Measurements from ENCODE around the gene LYPD3.

LYPD3 gene

DNA sequence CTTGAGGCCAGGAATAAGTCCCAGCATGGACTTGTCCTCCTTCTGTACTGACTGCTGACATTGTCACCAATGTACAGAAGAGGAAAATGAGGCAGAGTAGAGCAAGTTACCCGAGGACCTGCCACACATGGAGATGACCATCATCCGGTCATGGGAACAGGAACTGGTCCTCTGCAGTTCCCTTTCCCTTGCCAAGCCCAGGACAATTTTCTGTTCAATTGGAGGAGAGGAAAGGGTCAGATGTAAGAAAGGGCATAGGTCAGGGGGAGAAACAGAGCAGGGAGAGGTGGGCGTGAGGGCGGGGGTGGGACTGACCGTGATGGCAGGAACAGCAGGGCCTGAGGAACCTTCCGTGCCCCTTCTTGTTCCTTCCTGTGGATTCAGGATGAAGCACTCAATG is 20.5 kb upstream of the LYPD3 start:
- DNase-seq (ENCODE audit: low spot score), result no peak

DNA sequence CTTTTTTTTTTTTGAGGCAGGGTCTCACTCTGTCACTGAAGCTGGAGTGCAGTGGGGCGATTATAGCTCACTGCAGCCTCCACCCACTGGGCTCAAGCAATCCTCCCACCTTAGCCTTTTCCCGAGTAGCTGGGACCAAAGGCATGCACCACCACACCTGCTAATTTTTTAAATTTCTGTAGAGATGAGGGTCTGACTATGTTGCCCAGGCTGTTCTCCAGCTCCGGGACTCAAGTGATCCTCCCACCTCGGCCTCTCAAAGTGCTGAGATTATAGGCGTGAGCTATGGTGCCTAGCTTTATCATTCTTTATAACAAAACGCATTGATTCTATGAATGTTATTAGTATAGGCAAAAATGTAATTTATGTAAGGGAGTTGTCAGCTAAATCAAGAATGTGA is 17.9 kb upstream of the LYPD3 start:
- no peak for DNase-seq (ENCODE audit: low spot score)

DNA sequence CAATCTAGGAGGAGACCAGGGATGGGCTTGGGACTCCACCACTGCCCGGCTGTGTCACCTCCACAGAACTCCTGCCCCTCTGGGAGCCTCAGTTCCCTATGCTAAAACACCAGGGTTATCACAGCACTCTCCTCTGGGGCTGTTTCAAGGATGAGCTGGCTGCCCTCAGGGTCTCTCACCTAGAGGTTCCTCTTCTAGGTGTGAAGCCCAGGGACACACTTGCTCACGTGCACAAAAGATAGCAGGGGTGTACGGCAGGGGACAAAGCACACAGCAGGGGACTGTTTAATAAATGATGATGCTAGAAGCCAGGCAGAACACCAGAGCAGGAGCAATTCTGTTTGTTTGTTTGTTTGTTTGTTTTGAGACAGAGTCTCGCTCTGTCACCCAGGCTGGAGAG is 16.8 kb upstream of the LYPD3 start:
- no peak for DNase-seq (ENCODE audit: low spot score)

DNA sequence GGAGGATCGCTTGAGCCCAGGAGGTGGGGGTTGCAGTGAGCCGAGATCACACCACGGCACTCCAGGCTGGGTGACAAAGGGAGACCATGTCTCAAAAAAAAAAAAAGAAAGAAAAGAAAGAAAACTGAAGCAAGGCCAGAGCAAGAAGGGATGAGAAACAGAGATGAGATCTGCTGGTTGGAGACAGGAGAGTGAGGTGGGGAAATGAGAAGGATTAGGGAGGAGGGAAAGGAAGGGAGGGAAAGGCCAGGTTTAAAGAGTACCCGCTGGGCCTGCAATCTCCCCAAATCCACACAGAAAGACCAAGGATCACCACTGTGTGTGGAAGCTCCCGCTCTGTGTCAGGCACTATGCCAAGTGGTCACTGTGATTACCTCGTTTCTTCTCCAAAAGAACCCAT is 16.3 kb upstream of the LYPD3 start:
- DNase-seq (ENCODE audit: low spot score), result no peak

DNA sequence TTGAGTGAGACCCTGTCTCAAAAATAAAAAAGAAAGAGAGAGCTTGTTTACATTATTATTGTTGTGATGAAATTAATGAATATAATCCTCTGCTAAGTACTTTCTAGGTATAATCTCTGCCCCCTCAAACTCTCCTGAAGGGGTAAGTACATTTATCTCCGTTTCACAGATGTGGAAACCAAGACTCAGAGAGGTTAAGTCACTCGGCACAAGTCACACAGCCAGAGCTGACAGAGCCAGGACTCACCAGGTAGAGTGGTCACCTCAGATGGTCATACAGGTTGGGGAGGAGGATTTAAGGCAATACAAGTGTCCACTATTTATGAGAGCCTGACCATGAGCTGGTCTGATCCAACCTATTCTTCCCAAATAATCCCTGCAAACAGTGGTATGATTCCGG is 15.2 kb upstream of the LYPD3 start:
- DNase-seq (ENCODE audit: low spot score), result no peak

DNA sequence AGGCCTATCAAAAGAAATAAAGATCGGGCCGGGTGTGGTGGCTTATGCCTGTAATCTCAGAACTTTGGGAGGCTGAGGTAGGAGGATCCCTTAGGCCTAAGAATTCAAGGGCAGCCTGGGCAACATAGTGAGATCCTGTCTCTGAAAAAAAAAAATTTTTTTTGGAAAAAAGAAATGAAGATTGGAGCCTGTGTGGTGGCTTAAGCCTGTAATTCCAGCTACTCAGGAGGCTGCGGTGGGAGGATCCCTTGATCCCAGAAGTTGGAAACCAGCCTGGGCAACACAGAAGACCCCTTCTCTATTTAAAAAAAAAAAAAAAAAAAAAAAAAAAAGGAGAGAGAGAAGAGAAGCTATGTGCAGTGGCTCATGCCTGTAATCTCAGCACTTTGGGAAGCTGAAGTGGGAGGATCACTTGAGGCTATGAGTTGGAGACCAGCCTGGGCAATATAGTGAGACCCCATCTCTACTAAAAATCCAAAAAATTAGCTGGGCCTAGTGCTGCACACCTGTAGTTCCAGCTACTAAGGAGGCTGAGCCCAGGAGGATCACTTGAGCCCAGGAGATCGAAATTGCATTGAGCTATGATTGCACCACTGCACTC is 14.7 kb upstream of the LYPD3 start:
- DNase-seq (ENCODE audit: low spot score), result no peak

DNA sequence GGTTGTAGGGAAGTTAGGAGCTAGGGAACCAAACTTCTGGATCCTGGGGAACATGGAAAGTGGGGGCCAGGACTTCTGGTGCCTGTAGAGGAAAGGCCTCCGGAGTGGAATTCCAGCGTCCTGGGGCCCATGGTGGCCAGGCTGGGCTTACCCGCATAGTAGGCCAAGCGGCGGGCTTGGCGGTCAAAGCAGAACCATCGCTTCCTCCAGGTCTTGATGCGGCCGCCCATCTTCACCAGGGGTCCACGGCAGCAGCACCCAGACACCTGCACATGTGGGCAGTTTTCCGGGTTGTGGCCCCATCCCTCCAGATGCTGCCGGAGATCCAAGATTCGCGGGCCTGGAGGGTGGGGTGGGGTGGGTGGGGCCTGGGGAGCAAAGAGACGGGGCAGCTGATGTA is 13.8 kb upstream of the LYPD3 start:
- no peak for DNase-seq (ENCODE audit: low spot score)

DNA sequence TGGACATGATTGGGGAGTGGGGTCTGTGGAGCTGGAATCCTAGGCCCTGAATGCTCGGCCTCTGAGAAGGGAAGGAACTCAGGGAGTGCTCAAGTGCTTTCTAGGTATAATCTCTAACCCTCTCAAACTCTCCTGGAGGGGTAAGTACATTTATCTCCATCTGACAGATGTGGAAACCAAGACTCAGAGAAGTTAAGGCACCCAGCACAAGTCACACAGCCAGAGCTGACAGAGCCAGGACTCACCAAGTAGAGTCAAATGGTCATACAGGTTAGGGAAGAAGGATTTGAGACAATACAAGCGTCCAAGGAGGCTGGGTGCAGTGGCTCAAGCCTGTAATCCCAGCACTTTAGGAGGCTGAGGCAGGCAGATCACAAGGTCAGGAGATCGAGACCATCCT is 12.9 kb upstream of the LYPD3 start:
- DNase-seq (ENCODE audit: low spot score), result no peak

DNA sequence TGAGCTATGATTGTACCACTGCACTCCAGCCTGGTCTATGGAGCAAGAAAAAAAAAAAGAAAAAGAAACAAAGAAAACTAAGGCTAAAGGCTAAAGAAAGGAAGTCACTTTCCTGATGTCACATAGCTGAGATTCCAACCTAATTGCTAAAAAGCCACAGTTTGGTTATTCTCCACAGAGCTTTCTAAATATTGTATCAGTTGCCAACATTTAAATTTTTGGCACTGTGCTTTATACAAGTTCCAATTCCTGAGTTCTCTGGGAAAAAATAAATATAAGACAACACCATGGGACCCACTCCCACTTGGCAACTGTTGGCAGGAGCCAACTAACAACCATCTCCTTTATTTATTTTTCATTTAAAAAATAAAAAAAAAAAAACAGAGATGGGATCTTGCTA is 11.2 kb upstream of the LYPD3 start:
- DNase-seq (ENCODE audit: low spot score), result peak; percentile 62

DNA sequence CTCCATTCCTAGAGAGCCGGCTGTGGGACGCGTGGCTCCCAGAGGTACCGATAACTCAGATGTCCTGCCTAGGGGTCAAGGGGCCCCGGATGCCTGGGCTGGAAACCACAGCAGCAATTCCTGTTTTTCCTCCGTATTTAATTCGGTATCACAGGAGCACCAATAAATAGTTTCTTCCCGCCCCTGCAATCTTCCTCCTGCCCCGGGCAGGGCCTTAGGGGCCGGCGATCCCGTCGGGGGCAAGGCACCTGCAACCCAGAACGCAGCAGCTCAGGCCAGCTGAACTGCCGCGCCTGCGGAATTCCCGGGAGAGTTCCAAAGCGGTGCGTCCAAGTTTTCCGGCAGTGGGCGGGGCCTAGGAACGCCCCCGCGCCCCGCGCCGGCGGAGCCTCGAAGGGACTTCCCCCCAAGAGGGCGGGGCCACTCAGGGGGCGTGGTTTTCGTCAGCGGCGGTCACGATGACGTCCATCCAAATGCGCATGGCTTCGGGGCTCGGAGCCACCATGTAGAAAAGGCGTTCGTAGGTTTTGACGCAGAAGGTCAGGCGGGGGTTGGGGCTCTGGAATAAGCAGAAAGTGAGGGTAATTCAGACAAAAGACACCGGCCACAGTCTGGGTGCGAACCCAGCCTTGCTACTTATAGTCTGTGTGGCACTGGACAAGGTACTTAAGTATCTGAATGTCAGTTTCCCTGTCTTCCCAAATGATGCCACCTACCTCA is 9.7 kb upstream of the LYPD3 start:
- peak; percentile 93 for DNase-seq (ENCODE audit: low spot score)

DNA sequence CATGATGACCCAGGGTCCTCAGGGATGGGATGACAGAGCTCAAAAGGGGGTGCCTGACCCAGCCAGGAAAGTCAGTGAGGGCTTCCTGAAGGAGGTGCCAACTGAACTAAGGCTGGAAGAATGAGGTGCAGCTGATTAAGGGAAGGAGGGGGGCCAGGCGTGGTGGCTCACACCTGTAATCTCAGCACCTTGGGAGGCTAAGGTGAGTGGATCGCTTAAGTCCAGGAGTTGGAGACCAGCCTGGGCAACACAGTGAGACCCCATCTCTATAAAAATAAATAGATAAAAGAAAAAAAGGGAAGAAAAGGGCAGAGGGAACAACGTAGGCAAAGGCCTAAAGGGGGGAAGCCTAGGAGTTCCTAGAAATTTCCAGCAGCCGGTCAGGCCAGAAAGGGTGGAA is 9.1 kb upstream of the LYPD3 start:
- DNase-seq (ENCODE audit: low spot score), result no peak

DNA sequence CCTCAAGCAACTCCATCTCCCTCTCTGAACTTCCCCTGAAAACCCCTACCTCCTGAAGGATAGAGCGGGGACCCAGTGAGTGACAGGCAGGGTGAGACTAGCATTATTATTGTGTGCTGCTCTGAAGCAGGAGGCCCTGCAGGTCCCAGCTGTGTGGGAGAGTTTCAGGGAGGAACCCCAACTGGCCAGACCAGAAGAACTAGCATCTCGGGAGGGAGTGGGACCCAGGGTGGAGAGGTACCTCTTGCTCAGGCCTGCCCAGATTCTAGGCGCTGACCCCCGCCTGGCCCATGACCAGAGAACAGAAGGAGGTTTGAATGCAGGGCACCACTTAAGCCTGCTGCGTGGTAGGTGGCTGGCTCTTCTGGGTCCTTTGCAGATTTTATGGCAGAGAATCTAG is 5.7 kb upstream of the LYPD3 start:
- no peak for DNase-seq (ENCODE audit: low spot score)

DNA sequence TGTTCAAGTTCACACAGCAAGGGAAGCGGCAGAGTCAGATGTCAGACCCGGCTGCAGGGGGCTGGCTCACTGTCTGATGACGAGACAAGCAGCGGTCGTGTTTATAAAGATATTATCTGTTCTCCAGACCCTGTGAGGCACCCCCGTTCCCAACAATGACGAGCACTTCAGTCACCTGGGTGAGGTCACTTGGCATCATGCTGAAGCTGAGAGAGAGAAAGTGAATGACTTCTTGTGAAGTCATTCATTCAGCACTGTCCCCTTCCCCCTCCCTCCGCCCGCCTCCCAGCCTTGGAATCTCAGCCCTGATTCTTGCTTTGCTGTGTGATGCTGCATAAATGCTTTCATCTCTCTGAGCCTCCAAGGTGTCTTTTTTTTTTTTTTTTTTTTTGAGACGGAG is 4.9 kb upstream of the LYPD3 start:
- no peak for DNase-seq (ENCODE audit: low spot score)

DNA sequence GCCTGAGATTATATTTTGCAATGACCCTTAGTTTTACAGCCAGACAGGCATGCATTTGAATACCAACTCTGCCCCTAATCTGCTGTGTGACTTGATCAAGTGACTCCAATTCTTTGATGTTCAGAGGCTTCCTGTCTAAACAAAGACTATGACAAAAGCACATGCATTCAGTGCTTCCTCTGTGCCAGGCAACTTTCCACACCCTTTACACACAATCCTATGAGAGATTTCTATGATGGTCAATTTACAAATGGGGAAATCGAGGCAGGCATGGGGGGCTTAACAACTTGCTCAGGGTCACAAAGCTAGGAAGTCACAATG is 3.7 kb upstream of the LYPD3 start:
- no peak for DNase-seq (ENCODE audit: low spot score)

DNA sequence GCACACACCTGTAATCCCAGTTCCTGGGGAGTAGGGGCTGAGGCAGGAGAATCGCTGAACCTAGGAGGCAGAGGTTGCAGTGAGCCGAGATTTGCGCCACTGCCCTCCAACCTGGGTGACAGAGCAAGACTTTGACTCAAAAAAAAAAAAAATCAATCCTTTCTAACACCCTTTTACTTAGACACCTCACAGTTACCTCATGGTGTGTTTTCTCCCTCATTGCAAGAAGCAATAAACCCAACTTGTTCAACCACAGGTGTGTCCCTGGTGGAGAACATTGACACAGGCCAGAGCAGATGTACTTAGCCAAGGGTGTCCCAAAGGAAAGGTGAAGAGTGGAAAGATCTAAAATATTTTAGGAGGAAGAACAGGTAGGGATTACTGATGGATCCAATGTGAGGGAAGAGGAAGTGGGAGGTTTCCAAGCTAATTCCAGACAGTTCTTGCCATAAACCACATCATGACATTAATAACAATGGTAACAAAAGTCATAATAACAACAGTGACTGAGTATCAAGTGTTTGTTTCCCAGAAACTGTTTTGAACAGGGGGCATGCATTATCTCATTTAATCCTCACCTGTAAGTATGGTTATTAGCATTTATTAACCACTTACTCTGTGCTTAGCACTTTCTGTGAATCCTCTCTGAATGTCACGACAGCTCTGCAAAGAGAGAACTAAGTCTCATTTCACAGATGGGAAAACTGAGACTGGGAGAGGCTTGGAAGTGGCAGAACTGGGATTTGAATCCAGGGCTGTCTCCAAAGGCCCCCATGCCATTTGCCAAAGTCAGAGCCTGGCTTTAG is 3.1 kb upstream of the LYPD3 start:
- DNase-seq (ENCODE audit: low spot score), result no peak

DNA sequence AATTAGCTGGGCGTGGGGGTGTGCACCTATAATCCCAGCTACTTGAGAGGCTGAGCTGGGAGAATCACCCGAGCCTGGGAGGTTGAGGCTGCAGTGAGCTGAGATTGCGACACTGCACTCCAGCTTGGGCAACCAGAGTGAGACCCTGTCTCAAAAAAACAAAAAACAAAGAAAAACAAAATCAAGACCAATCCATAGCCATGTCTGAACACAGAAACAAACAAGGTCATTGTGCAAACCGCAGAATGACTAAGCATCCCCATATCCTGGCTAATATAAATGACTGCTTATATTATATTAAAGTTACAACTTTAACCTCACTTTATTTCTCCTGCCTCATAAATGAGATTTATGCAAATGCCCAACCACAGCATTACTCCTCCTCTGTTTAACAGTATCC is 2.3 kb upstream of the LYPD3 start:
- DNase-seq (ENCODE audit: low spot score), result no peak

DNA sequence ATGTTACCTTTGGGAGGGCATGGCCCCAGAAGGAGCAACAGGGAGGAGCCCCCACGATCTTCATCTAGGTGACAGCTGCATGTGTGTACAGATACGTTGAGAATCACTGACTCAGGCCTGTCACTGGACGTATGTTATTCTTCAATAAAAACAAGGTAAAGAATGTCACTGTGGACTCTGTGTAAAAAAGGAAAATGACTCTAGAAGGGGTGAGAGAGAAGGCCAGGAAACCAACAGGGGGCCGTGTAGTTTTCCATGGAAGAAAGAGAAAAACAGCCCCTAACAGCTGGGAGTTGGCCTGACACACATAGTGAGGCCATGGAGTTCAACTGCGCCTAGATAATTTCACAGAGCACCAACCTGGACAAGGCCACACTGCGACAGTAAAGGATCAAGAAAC is 1.9 kb upstream of the LYPD3 start:
- no peak for DNase-seq (ENCODE audit: low spot score)

DNA sequence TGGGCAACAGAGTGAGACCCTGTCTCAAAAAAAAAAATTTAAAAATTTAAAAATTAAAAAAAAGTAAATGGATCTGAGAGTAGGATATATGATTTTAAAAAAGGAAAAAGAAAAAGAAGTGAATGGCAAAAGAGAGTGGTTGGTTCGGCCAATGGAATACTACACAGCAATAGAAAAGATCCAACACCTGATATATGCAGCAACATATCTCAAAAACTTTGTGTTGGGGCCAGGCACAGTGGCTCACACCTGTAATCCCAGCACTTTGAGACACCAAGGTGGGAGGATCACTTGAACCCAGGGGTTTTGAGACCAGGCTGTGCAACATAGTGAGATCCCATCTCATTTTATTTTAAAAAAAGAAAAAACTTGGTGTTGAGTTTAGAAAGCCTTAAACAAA is 1.4 kb upstream of the LYPD3 start:
- no peak for DNase-seq (ENCODE audit: low spot score)

DNA sequence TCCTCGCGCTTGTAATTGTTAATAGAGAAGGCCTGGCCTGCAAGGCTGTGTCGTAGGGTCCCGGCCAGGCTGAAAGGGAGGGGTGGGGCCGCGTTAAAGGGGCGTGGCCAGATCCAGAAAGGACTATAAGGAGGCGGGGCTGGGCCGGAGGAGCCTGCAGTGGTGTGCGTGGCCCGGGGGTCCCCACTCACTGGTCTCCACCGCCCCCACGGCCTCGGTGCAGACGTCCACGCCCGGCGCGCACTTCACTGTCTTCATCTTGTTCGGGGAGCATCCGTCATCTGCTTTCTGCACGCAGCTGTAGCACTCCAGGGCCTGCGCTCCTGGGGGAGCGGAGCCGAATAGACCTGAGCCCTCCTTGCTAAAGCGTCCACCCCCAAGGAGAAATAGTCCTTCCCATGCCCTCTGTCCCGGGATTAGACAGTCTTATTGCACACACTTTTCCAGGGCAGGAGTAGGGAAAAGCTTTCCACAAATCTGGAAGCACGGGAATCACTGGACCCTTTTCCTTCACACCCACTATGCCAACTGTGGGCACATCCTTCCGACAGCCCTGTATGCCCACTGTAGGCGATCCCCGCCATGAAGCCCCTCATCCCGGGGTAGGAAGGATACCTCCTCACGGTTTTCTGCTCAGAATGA is 1.2 kb downstream of the LYPD3 start:
- no peak for DNase-seq (ENCODE audit: low spot score)

DNA sequence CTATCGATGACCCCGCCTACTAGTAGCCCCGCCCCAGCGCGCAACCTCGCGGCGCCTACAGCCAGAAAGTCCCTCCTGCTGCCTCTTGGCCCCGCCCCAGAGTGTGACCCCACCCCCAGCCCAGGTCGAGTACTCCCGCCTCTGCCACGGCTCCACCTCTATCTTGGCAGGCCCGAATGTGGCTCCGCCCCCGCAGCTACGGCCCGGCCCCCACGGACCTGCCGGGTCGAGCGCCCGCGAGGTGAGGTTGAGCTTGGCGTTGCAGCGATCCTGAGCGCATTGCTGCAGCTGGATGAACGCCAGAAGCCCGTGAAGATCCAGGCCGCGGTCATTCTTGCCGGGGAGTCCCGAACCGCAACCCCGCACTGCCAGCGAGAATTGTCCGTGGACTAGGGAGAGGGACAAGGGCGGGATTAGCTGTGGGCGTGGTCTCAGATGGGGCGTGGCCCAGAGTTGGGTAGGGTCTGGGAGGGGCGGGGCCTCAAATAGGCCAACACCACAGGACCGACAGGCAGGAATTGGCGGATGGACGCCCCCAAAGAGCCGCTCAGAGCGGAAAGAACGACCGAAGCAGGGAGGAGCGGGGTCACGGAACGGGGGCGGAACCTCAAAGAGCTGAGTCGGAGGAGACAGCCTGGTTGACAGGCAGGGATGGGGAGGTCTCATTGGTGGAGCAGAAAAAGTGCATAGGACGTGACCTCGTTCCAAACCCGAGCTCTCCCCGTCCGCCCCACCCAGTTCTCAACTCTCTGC is 1.9 kb downstream of the LYPD3 start:
- DNase-seq (ENCODE audit: low spot score), result peak; percentile 91

DNA sequence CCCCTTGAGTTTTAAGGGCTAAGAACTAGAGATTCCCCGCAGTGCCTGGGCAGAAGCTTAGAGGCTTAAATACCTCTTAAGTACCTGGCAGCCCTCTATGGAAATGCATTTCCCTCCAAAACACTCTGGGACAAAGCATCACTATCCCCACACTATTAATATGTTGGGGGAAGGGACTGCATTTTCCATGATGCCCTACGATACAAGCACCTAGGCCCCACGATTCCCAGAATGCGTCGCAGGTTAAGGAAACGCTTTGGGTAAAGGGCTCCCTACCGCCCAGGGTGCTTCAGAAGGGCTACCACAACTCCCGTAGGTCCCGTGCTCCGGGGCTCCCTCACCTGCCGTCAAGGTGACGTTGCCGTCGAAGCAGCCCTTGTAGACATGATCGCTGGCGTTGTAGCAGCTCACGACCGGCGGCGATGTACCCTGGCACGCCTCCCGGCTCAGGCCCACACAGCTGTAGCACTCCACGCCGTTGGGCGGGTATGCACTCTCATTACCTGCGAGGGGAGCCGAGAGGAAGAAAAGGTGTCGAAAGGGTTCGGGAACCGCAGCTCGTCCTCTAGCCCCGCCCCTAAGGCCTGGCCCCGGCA is 2.5 kb downstream of the LYPD3 start:
- DNase-seq (ENCODE audit: low spot score), result no peak

DNA sequence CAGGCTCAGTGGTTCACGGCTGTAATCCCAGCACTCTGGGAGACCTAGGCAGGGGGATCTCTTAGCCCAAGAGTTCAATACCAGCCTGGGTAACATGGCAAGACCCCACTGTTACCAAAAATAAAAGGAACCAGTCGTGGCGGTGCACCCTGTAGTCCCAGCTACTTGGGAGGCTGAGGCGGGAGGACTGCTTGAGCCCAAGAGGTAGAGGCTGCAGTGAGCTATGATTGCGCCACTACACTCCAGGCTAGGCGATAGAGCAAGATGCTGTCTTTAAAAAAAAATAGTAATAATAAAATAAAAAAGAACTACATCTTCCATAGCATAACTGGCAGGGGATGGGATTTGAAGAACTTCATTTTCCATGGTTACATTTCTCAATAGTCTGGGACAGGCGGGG is 3.0 kb downstream of the LYPD3 start:
- no peak for DNase-seq (ENCODE audit: low spot score)

Measured in kidney tubule cell (primary cell).